HCT116 (cell line): ENCODE results near the gene STAT2. TPM values are rescaled to one million over a fixed set of nuclear protein-coding genes. Genes with fewer than 3 reads are reported as not detected.

ENCODE experiments used
- ATAC-seq: fragments of 200-7000 bp; cut with Tn5 transposase; 2 replicates; pipeline ENCODE4 v1.9.1; 2020; ENCODE audit warnings: mild to moderate bottlenecking, moderate library complexity
- BruUV-seq: library from RNA; stranded (reverse); fragments of 400-500 nt; replicated peaks from 2 replicates; lab custom pipeline; 2021; lab: Mats Ljungman, UMichigan
- CTCF ChIA-PET: fragments of 300-600 bp; sonication (Branson Sonifier 250); formaldehyde crosslinking; loops from one replicate; lab custom pipeline; 2021; ENCODE audit warnings: antibody characterized with exemption; lab: Charles Lee
- POLR2A ChIA-PET: fragments of 300-600, 350-600 bp; sonication (Branson Sonifier 250); formaldehyde crosslinking; loops from one replicate; lab custom pipeline; 2021; ENCODE audit warnings: antibody characterized with exemption; lab: Charles Lee
- RAD21 ChIA-PET, 2 experiments: fragments of 300-600 bp; sonication (Branson Sonifier 250); formaldehyde crosslinking; loops; one replicate each; lab custom pipeline; 2023; ENCODE audit warnings: low total read pairs in 2 of 2; ENCODE audit not compliant: uncharacterized antibody in 2 of 2, unreplicated experiment in 2 of 2, low non-redundant PET in 1 of 2; lab: Charles Lee
- DNase-seq: peaks from one replicate; pipeline ENCODE4 v3.0.0-alpha.2; 2010; ENCODE audit warnings: low read depth, low spot score
- H2AFZ ChIP-seq: fragments of 200-600 bp; shearing (Covaris generic), sonication (generic); 2 replicates; pipeline ENCODE4 v1.6.1; 2017; ENCODE audit warnings: low read depth, mixed run types, mixed read lengths, antibody characterized with exemption, low read length; ENCODE audit not compliant: poor library complexity, severe bottlenecking
- H3K27ac ChIP-seq: 2 replicates; pipeline ENCODE4 v1.5.1; 2012; ENCODE audit warnings: low read depth, low read length
- H3K27me3 ChIP-seq: fragments of 200-600 bp; sonication (generic); 2 replicates; pipeline ENCODE4 v1.6.1; 2016; ENCODE audit warnings: mixed run types, low read length, mixed read lengths; ENCODE audit not compliant: insufficient read depth
- H3K36me3 ChIP-seq, 2 experiments: fragments of 200-500 bp in 1 of 2; fragments of 200-600 bp in 1 of 2; sonication (Bioruptor generic) in 1 of 2; sonication (generic) in 1 of 2; 2 replicates each; pipeline versions ENCODE4 v1.5.1 to v1.6.1; 2014 to 2016; ENCODE audit warnings: low read length in 2 of 2, inconsistent platforms in 1 of 2, mixed read lengths in 1 of 2, mixed run types in 1 of 2; ENCODE audit not compliant: insufficient read depth in 2 of 2, control insufficient read depth in 1 of 2
- H3K4me1 ChIP-seq, 2 experiments: fragments of 200-600 bp in 1 of 2; sonication (generic) in 1 of 2; 2 replicates each; pipeline versions ENCODE4 v1.5.1 to v1.6.1; 2012 to 2017; ENCODE audit warnings: low read length in 2 of 2, inconsistent platforms in 1 of 2, mild to moderate bottlenecking in 1 of 2, mixed read lengths in 1 of 2, mixed run types in 1 of 2, moderate library complexity in 1 of 2; ENCODE audit not compliant: insufficient read depth in 2 of 2, control insufficient read depth in 1 of 2
- H3K4me2 ChIP-seq: fragments of 200-600 bp; sonication (generic); 2 replicates; pipeline ENCODE4 v1.6.1; 2017; ENCODE audit warnings: mixed run types, low read length, mixed read lengths
- H3K4me3 ChIP-seq, 2 experiments: fragments of 200-600 bp in 1 of 2; sonication (generic) in 1 of 2; replicated peaks in 1 of 2; 2 replicates each; pipeline ENCODE4 v1.5.1; 2011 to 2016; ENCODE audit warnings: low read length in 2 of 2, control low read depth in 1 of 2, low read depth in 1 of 2, mild to moderate bottlenecking in 1 of 2, mixed read lengths in 1 of 2, mixed run types in 1 of 2
- H3K79me2 ChIP-seq: fragments of 200-600 bp; sonication (generic); 2 replicates; pipeline ENCODE4 v1.6.1; 2017; ENCODE audit warnings: mild to moderate bottlenecking, mixed run types, low read length, moderate library complexity, mixed read lengths; ENCODE audit not compliant: insufficient read depth
- H3K9ac ChIP-seq: fragments of 200-600 bp; sonication (generic); 2 replicates; pipeline ENCODE4 v1.6.1; 2016; ENCODE audit warnings: low read length, mixed read lengths
- H3K9me2 ChIP-seq: fragments of 200-600 bp; sonication (generic), shearing (Covaris generic); 2 replicates; pipeline ENCODE4 v1.6.1; 2017; ENCODE audit warnings: mixed run types, mild to moderate bottlenecking, moderate library complexity; ENCODE audit not compliant: insufficient read depth
- H3K9me3 ChIP-seq, 2 experiments: fragments of 200-500 bp in 1 of 2; fragments of 200-600 bp in 1 of 2; sonication (Bioruptor generic) in 1 of 2; sonication (generic) in 1 of 2; 2 replicates each; pipeline ENCODE4 v1.6.1; 2014 to 2017; ENCODE audit warnings: low read length in 2 of 2, mixed read lengths in 2 of 2, inconsistent platforms in 1 of 2, low read depth in 1 of 2, mild to moderate bottlenecking in 1 of 2, mixed run types in 1 of 2, moderate library complexity in 1 of 2; ENCODE audit not compliant: control insufficient read depth in 1 of 2, insufficient read depth in 1 of 2
- H4K20me1 ChIP-seq: fragments of 200-600 bp; sonication (generic), shearing (Covaris generic); 2 replicates; pipeline ENCODE4 v1.6.1; 2017; ENCODE audit warnings: mixed run types, mild to moderate bottlenecking, moderate library complexity; ENCODE audit not compliant: insufficient read depth
- CBX3 ChIP-seq: IDR thresholded peaks from 2 replicates; pipeline ENCODE4 v1.6.1; 2012; ENCODE audit warnings: low read depth
- FOSL1 ChIP-seq: IDR thresholded peaks from 2 replicates; pipeline ENCODE4 v1.6.1; 2012; ENCODE audit warnings: low read depth
- MAX ChIP-seq: IDR thresholded peaks from 2 replicates; pipeline ENCODE4 v1.6.1; 2012
- REST ChIP-seq: IDR thresholded peaks from 2 replicates; pipeline ENCODE4 v1.6.1; 2012; ENCODE audit warnings: low read depth
- SIN3A ChIP-seq: IDR thresholded peaks from 2 replicates; pipeline ENCODE4 v1.6.1; 2012; ENCODE audit warnings: low read depth
- SP1 ChIP-seq: IDR thresholded peaks from 2 replicates; pipeline ENCODE4 v1.6.1; 2012; ENCODE audit warnings: low read depth
- ZNF274 ChIP-seq: fragments of 200-500 bp; sonication (Bioruptor generic); IDR thresholded peaks from 2 replicates; pipeline ENCODE4 v1.6.1; 2014; ENCODE audit warnings: mild to moderate bottlenecking, low read depth, low read length, inconsistent platforms
- intact Hi-C: fragments of 100-400 bp; cut with micrococcal nuclease; formaldehyde crosslinking; loops from 2 replicates; pipeline ENCODE4 v1.10.0; 2022
- total RNA-seq: library from RNA; stranded (reverse); gene quantifications from one replicate; pipeline ENCODE4 v1.2.1, GENCODE V29; 2021; ENCODE audit not compliant: unreplicated experiment
- TF ChIP-seq, protein P1 (sequence below): IDR thresholded peaks from 2 replicates; pipeline ENCODE4 v1.6.1; 2011; ENCODE audit warnings: mild to moderate bottlenecking, low read length, moderate library complexity; ENCODE audit not compliant: insufficient replicate concordance; ENCODE audit errors: extremely low read depth

The STAT2 gene
- total RNA-seq, 1 experiment from 2014 or later, result 53.1 TPM

DNA sequence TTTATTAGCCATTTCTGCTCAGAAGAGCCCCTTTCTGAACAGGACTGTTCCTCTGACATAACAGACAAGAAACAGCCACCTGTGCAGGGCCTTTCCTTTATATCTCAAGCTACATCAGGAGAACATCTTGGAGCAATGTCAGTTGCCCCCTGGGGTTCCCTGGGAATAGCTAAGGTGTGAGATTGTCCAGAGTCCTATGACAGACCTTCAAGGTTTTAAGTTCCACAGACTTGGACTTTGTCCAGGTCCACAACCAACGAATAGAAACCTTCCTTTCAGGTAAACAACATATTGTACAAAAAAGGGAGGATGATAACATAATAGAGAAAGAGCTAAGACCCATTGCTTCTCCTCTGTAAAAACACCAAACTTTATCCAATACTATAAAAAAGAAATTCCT is 18.3 kb downstream of the STAT2 start:
- ChIA-PET CTCF (no interaction called here), POLR2A (interaction anchor here (0.7 kb wide), 2 partner anchors 18 to 65 kb away, joined by 3 read pairs; partner anchors contain the start of gene STAT2), RAD21 (no interaction called here)
- Histone ChIP-seq H4K20me1 (no peaks in the 10 kb centered on the region), H3K9ac (no peak overlapping the region), H3K27ac (no peak overlapping the region), H3K4me3 (no peak overlapping the region), H2AFZ (no peak overlapping the region), H3K4me1 (no peaks in the 10 kb centered on the region; a peak in 1 of 4 replicates), H3K9me2 (no peaks in the 10 kb centered on the region), H3K4me2 (no peak overlapping the region), H3K27me3 (no peaks in the 10 kb centered on the region), H3K36me3 (peaks cover 4 to 7% of the 10 kb centered on the region in 2 experiments; a peak in 3 of 4 replicates), H3K79me2 (no peaks in the 10 kb centered on the region), H3K9me3 (no peaks in the 10 kb centered on the region)
- BruUV-seq, result no TSS peak
- DNase-seq (no peak), ATAC-seq (no peak)
- intact Hi-C loops, result no loop called here
- no peak for TF ChIP-seq CBX3
- no peak for TF ChIP-seq FOSL1
- TF ChIP-seq, protein P1, sequence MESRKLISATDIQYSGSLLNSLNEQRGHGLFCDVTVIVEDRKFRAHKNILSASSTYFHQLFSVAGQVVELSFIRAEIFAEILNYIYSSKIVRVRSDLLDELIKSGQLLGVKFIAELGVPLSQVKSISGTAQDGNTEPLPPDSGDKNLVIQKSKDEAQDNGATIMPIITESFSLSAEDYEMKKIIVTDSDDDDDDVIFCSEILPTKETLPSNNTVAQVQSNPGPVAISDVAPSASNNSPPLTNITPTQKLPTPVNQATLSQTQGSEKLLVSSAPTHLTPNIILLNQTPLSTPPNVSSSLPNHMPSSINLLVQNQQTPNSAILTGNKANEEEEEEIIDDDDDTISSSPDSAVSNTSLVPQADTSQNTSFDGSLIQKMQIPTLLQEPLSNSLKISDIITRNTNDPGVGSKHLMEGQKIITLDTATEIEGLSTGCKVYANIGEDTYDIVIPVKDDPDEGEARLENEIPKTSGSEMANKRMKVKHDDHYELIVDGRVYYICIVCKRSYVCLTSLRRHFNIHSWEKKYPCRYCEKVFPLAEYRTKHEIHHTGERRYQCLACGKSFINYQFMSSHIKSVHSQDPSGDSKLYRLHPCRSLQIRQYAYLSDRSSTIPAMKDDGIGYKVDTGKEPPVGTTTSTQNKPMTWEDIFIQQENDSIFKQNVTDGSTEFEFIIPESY, result no peak
- no peak for TF ChIP-seq SIN3A
- TF ChIP-seq REST, result no peak
- TF ChIP-seq SP1, result no peak
- TF ChIP-seq ZNF274, result no peak
- no peak for TF ChIP-seq MAX
